ENCODE measurements around the gene SENP2. TPM values are rescaled to one million over a fixed set of nuclear protein-coding genes. Genes with fewer than 3 reads are reported as not detected.

Gene SENP2
- total and polyA plus RNA-seq, 2 of the 13 experiments (the other 11 are each of a cell fraction or from before 2014, with no cell fraction given) = 7.7 to 46.2 TPM

- TF ChIP-seq ZNF281 (CRISPR knock-in tag; IDR thresholded peaks at IDR 0.05; ENCODE audit: borderline replicate concordance) (peak; percentile 58), ZC3H13 (CRISPR knock-in tag; IDR thresholded peaks at IDR 0.05) (no peak), POGZ (CRISPR knock-in tag; IDR thresholded peaks at IDR 0.05) (peak; percentile 67; the same call in 1 of the 2 replicates), GMEB1 (CRISPR knock-in tag; IDR thresholded peaks at IDR 0.05; ENCODE audit: borderline replicate concordance) (peak; percentile 60; the same call in 1 of the 2 replicates), ZNF800 (CRISPR knock-in tag; IDR thresholded peaks at IDR 0.05) (no peak), FOXC1 (CRISPR knock-in tag; IDR thresholded peaks at IDR 0.05; ENCODE audit: borderline replicate concordance) (0 out of 2 replicates have a peak, but pooled peaks have one; percentile 24), FOXK2 (IDR thresholded peaks at IDR 0.05) (peak; percentile 83), RFX3 (CRISPR knock-in tag; IDR thresholded peaks at IDR 0.05) (peak; percentile 33; the same call in 1 of the 2 replicates), ETS1 (CRISPR knock-in tag; IDR thresholded peaks at IDR 0.05) (0 out of 2 replicates have a peak, but pooled peaks have one; percentile 59), ZNF781 (CRISPR knock-in tag; IDR thresholded peaks at IDR 0.05; ENCODE audit: borderline replicate concordance, not compliant biosample characterization) (no peak), HDAC2 (CRISPR knock-in tag; IDR thresholded peaks at IDR 0.05) (0 out of 2 replicates have a peak, but pooled peaks have one; percentile 8), ZNF280D (CRISPR knock-in tag; IDR thresholded peaks at IDR 0.05) (no peak), GLMP (CRISPR knock-in tag; IDR thresholded peaks at IDR 0.05; ENCODE audit: borderline replicate concordance) (no peak), MBD4 (IDR thresholded peaks at IDR 0.05; ENCODE audit: borderline replicate concordance, low read length) (no peak), GTF3A (CRISPR knock-in tag; conservative IDR thresholded peaks at IDR 0.05) (0 out of 2 replicates have a peak, but pooled peaks have one; percentile 51)
These were observed at the start of gene SENP2 (continued) for GRCh38 chr3:185585859-185586685.

Data from HepG2 (cell line).